ENCODE results near the gene SPATA33.

SPATA33 gene

GRCh38 chr16:89657442-89658220 lies at the start of gene SPATA33, which contains the start of gene CHMP1A:
Gene SPATA33, plus strand, starts transcription at chr16:89657836. Its CDS starts 76 bp downstream, at chr16:89657912.
Gene CHMP1A, minus strand, starts transcription at chr16:89657708. Its CDS starts 120 bp downstream, at chr16:89657588.
- DNase-seq, result peak; percentile 27

GRCh38 chr16:89607937-89608740 lies 49.5 kb upstream of the SPATA33 start:
- no peak for DNase-seq

DNA sequence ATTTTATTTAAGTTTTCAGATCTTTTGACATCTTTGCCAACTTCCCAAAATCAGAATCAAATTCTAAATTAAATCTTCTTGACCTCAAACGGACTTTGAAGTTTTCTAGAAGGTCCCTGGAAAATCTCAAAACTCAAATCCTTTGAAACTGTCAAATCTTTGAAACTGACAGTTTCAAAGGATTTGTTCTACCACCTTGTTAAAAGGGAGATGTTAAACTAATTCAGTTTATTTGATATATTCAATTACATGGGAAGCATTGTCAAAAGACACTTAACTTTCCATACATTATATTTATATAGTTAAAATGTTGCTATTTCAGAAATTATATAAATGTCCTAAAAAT lies 47.6 kb upstream of the SPATA33 start:
- DNase-seq, result no peak

- no peak for DNase-seq
Observed at GRCh38 chr16:89612415-89613166, 45.0 kb upstream of the SPATA33 start.

- DNase-seq, result no peak
Observed at GRCh38 chr16:89613231-89613953, 44.2 kb upstream of the SPATA33 start, which contains the start of gene DPEP1. Gene DPEP1, plus strand, starts transcription at chr16:89613642. Its CDS starts 16,769 bp downstream, at chr16:89630411.

DNA sequence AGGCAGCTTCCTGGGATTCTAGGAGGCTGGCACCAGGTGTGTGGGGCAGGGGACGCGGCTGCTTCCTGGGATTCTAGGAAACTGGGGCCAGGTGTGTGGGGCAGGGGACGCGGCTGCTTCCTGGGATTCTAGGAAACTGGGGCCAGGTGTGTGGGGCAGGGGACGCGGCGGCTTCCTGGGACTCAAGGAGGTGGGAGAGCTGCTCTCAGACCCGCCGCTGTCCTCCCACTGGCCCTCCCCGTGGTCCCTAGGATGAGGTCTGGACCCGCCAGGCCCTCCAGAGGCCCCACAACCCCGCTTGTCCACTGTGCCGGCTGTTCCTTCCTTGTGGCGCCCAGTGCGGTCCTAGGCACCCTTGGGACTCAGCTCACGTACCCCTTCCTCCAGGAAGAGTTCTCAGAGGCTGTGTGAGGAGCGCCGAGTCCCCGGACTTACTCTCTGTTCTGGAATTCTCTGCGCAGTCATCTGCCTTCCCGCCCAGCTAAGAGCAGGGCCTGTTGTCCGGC lies 43.6 kb upstream of the SPATA33 start:
- DNase-seq, result no peak

GRCh38 chr16:89615176-89615575 lies 42.5 kb upstream of the SPATA33 start:
- DNase-seq, result no peak

GRCh38 chr16:89615596-89616090 lies 42.0 kb upstream of the SPATA33 start:
- no peak for DNase-seq

GRCh38 chr16:89616623-89617022 lies 41.0 kb upstream of the SPATA33 start:
- DNase-seq, result no peak

DNA sequence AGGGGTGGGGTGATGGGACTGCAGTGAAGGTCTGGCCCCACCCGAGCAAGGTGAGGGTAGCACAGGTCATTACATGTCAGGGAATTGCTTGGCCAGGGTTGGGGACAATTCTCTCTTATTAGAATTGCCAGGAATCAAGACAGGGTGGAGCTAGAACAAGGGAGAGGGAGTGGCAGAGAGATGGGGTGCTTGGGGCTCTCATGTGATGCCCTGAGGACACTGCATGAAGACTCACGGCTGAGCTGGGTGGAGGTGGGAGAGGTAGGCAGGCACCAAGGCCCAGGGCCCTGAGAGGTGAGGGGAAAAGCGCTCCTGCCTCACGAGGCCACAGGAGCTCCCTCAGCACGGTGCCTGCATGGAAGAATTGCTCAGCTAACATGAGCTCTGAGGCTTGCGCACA lies 40.6 kb upstream of the SPATA33 start:
- DNase-seq, result no peak

- DNase-seq, result no peak
Observed at GRCh38 chr16:89618109-89618998, 39.3 kb upstream of the SPATA33 start.

DNA sequence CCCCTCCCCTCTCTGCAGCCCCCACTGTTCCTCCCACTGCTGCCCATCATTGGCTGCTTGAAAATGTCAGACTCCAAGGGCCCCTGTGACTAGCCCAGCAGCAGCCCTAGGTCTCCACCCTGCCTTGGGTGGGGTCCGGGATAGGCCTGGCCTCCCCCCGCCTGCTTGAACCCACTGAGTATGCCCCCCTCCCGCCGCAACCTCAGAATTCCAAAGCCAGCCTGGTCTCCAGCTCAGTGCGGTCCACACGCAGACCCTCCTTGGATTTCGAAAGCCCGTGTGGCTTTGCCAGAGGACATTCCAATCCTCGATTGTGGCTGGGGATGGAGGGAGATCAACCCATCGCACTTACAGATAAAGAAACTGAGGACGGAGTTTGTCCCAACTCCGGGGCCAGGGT lies 37.8 kb upstream of the SPATA33 start:
- no peak for DNase-seq

DNA sequence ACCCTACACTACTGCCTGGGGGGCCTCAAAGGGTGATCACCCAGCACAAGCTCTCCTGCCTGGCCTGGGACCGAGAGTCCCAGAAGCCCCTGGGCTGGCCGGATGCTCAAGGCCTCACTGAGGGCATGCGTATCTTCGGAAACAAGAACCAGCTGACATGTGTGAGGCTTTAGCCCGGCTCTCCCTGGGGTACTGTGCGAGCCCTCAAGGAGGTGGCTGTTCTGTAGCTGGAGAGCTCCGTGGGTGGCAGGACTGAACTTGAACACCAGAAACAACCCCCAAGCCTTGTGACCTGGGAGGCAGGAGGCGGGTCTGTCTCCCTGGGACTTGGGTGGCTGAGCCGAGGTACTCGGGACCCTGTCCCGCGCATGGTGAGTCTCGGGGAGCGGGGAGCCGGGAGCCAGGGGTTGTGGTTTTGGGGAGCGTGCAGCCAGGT lies 37.2 kb upstream of the SPATA33 start:
- DNase-seq, result no peak

DNA sequence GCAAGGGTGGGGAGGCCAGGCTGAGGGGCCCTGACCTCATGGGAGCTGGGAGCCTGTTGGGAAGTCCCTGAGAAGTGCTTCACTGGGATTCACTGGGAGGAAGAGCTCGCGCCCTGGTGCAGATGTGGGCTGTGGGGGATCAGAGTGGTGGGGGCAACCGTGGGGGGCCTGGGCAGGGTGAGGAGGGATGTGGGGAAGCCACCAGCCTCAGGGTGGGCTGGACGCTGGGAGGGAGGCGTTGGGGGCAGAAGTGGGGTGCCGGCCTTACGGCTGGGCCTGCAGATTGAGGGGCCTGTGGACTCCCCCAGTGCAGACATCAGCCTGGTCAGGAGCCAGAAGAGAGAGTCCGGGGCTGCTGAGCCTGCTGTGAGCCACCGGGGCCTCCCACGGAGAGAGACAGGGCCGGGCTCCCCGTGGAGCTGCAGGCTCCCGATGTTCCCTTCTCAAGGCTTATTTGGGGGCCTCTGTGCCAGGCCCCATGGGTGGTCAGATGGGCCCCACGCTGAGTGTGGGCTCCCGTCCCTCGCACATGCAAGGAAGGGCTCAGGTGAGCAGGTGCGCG lies 36.4 kb upstream of the SPATA33 start:
- no peak for DNase-seq

GRCh38 chr16:89621698-89622409 lies 35.8 kb upstream of the SPATA33 start:
- DNase-seq, result no peak

GRCh38 chr16:89623511-89624261 lies 34.0 kb upstream of the SPATA33 start:
- no peak for DNase-seq

- no peak for DNase-seq
Observed at GRCh38 chr16:89624777-89625761, 32.6 kb upstream of the SPATA33 start.
